GM08714 (cell line): ENCODE measurements around the gene ANKS1B.
"Not testable (repeated sequence)": the region's sequence is repeated elsewhere in the genome, so short reads cannot be mapped to it uniquely, and the experiment has no call there.

ENCODE experiments used
- H3K4me3 ChIP-seq: fragments of 200-500 bp; sonication (Bioruptor generic); 2 replicates; pipeline ENCODE4 v1.5.1; 2014; ENCODE audit warnings: mild to moderate bottlenecking, low read length, inconsistent platforms
- ZNF274 ChIP-seq: IDR thresholded peaks from 2 replicates; pipeline ENCODE4 v1.6.1; 2012; ENCODE audit warnings: mild to moderate bottlenecking, low read depth, low read length

ANKS1B gene

GRCh38 chr12:99619389-99620158 lies 365.2 kb downstream of the ANKS1B start:
- TF ChIP-seq ZNF274 = no peak

GRCh38 chr12:99618657-99619056 lies 366.1 kb downstream of the ANKS1B start:
- no peak overlapping the region for H3K4me3 ChIP-seq
- no peak for TF ChIP-seq ZNF274

More at GRCh38 chr12:99619389-99620158, 365.2 kb downstream of the ANKS1B start:
- no peak overlapping the region for H3K4me3 ChIP-seq

GRCh38 chr12:99611599-99611998 lies 373.1 kb downstream of the ANKS1B start:
- no peak overlapping the region for H3K4me3 ChIP-seq

GRCh38 chr12:99611117-99611516 lies 373.6 kb downstream of the ANKS1B start:
- TF ChIP-seq ZNF274 = no peak
- H3K4me3 ChIP-seq = no peak overlapping the region

More at GRCh38 chr12:99611599-99611998, 373.1 kb downstream of the ANKS1B start:
- no peak for TF ChIP-seq ZNF274

GRCh38 chr12:99609455-99610181 lies 375.1 kb downstream of the ANKS1B start:
- TF ChIP-seq ZNF274 = no peak
- H3K4me3 ChIP-seq = no peak overlapping the region

GRCh38 chr12:99600388-99600787 lies 384.3 kb downstream of the ANKS1B start:
- no peak for TF ChIP-seq ZNF274
- H3K4me3 ChIP-seq = no peak overlapping the region

- no peak overlapping the region for H3K4me3 ChIP-seq
- TF ChIP-seq ZNF274 = no peak
These were observed 386.0 kb downstream of the ANKS1B start for GRCh38 chr12:99598785-99599184.

- no peak for TF ChIP-seq ZNF274
These were observed 388.0 kb downstream of the ANKS1B start for GRCh38 chr12:99596762-99597161.

GRCh38 chr12:99577125-99577524 lies 407.6 kb downstream of the ANKS1B start:
- not testable (repeated sequence) for H3K4me3 ChIP-seq

More at GRCh38 chr12:99596762-99597161, 388.0 kb downstream of the ANKS1B start:
- H3K4me3 ChIP-seq = no peak overlapping the region

GRCh38 chr12:99573980-99574379 lies 410.8 kb downstream of the ANKS1B start:
- no peak overlapping the region for H3K4me3 ChIP-seq
- TF ChIP-seq ZNF274 = no peak

- TF ChIP-seq ZNF274 = no peak
- no peak overlapping the region for H3K4me3 ChIP-seq
These were observed 417.7 kb downstream of the ANKS1B start for GRCh38 chr12:99567072-99567471.

- no peak overlapping the region for H3K4me3 ChIP-seq
- no peak for TF ChIP-seq ZNF274
These were observed 426.6 kb downstream of the ANKS1B start for GRCh38 chr12:99558109-99558508.

- no peak for TF ChIP-seq ZNF274
- H3K4me3 ChIP-seq = no peak overlapping the region
These were observed 431.3 kb downstream of the ANKS1B start for GRCh38 chr12:99553461-99553860.

- no peak overlapping the region for H3K4me3 ChIP-seq
- TF ChIP-seq ZNF274 = no peak
These were observed 432.7 kb downstream of the ANKS1B start for GRCh38 chr12:99552022-99552421.

GRCh38 chr12:99549651-99550050 lies 435.1 kb downstream of the ANKS1B start:
- H3K4me3 ChIP-seq = no peak overlapping the region
- TF ChIP-seq ZNF274 = no peak
